Stimulated activated CD4-positive, alpha-beta T cell treated with anti-CD3 and anti-CD28 coated beads, Interleukin-15, amount 100 ng/mL, for 48 hours (primary cell): ENCODE measurements around the gene PLSCR1.

Experiments
- DNase-seq, 2 donors: peaks; one replicate each; pipeline ENCODE4 v3.0.0-alpha.2; 2020; ENCODE audit warnings: low read depth in 2 of 2

PLSCR1 gene

GRCh38 chr3:146473726-146474125 is 70.7 kb downstream of the PLSCR1 start:
- DNase-seq: no peak

GRCh38 chr3:146472611-146473010 is 71.8 kb downstream of the PLSCR1 start:
- no peak for DNase-seq

- DNase-seq: no peak
Observed at GRCh38 chr3:146471012-146471411, 73.4 kb downstream of the PLSCR1 start.

- DNase-seq: no peak
Observed at GRCh38 chr3:146470425-146470990, 73.9 kb downstream of the PLSCR1 start.

GRCh38 chr3:146469150-146470017 is 75.0 kb downstream of the PLSCR1 start, which contains the start of gene PLSCR2:
TSS of gene PLSCR2 (minus strand) at chr3:146469561. CDS start at chr3:146459904, 9,657 bp downstream.
- peak; percentile 30 to 62 for DNase-seq

GRCh38 chr3:146468671-146469149 is 75.7 kb downstream of the PLSCR1 start:
- no peak for DNase-seq

- DNase-seq: no peak
Observed at GRCh38 chr3:146468234-146468633, 76.2 kb downstream of the PLSCR1 start.

- DNase-seq: no peak
Observed at GRCh38 chr3:146466604-146467003, 77.8 kb downstream of the PLSCR1 start.

- no peak for DNase-seq
Observed at GRCh38 chr3:146465693-146466465, 78.5 kb downstream of the PLSCR1 start.
